HG03520 (cell line): Measurements from ENCODE around the gene USH2A.

ENCODE experiments used
- ATAC-seq: cut with Tn5 transposase; IDR thresholded peaks from one replicate; pipeline ENCODE4 v1.9.1; 2021; ENCODE audit warnings: mild to moderate bottlenecking, moderate library complexity; ENCODE audit not compliant: unreplicated experiment

Gene USH2A

GRCh38 chr1:215612391-215612790 lies 810.9 kb downstream of the USH2A start:
- no peak for ATAC-seq

- no peak for ATAC-seq
Measured at GRCh38 chr1:215608646-215609045, 814.6 kb downstream of the USH2A start.

GRCh38 chr1:215607412-215607811 lies 815.8 kb downstream of the USH2A start:
- ATAC-seq: no peak

- peak; percentile 47 for ATAC-seq
Measured at GRCh38 chr1:215606564-215607168, 816.6 kb downstream of the USH2A start.

- no peak for ATAC-seq
Measured at GRCh38 chr1:215606036-215606435, 817.2 kb downstream of the USH2A start.

- ATAC-seq: no peak
Measured at GRCh38 chr1:215605011-215605621, 818.1 kb downstream of the USH2A start.

GRCh38 chr1:215603319-215603718 lies 819.9 kb downstream of the USH2A start:
- no peak for ATAC-seq

GRCh38 chr1:215601276-215601675 lies 822.0 kb downstream of the USH2A start:
- no peak for ATAC-seq

GRCh38 chr1:215600867-215601266 lies 822.4 kb downstream of the USH2A start:
- ATAC-seq: no peak

GRCh38 chr1:215600258-215600792 lies 822.9 kb downstream of the USH2A start:
- no peak for ATAC-seq

GRCh38 chr1:215599418-215600074 lies 823.7 kb downstream of the USH2A start:
- no peak for ATAC-seq

- ATAC-seq: no peak
Measured at GRCh38 chr1:215597961-215598360, 825.3 kb downstream of the USH2A start.

GRCh38 chr1:215595231-215595630 lies 828.0 kb downstream of the USH2A start:
- no peak for ATAC-seq

GRCh38 chr1:215594640-215595039 lies 828.6 kb downstream of the USH2A start:
- no peak for ATAC-seq

- ATAC-seq: no peak
Measured at GRCh38 chr1:215590779-215591491, 832.3 kb downstream of the USH2A start.

- ATAC-seq: no peak
Measured at GRCh38 chr1:215589650-215590435, 833.4 kb downstream of the USH2A start.

- ATAC-seq: peak; percentile 50
Measured at GRCh38 chr1:215584389-215584788, 838.9 kb downstream of the USH2A start.

- no peak for ATAC-seq
Measured at GRCh38 chr1:215583185-215583749, 840.0 kb downstream of the USH2A start.

GRCh38 chr1:215581896-215582295 lies 841.4 kb downstream of the USH2A start:
- no peak for ATAC-seq
